ENCODE measurements around the gene PIGZ. TPM values are rescaled to one million over a fixed set of nuclear protein-coding genes. Genes with fewer than 3 reads are reported as not detected.

PIGZ gene
- total RNA-seq, 4 donors from 2014 or later, result 2.3 to 8.0 (median 4.4) TPM

DNA sequence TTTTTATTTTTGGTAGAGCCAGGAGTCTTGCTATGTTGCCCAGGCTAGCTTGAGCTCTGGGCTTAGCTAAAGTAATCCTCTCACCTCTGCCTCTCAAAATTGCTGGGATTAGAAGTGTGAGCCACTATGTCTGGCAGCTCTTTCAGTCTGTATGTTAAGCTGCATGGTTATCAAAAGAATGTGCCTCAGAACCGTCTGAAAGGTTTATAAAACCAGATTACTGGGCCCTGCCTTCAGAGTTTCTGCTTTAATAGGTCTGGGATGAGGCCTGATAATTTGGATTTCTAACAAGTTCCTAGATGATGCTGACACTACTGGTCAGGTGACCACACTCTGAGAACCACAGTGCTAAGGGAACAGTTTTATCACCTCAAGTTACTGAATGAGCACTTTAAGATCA is 66.3 kb downstream of the PIGZ start:
- H3K4me3 ChIP-seq (ENCODE audit: low read depth, poor library complexity, severe bottlenecking), result no peak overlapping the region
- TF ChIP-seq POLR2A (IDR thresholded peaks at IDR 0.05), result no peak
- TF ChIP-seq, protein P1, sequence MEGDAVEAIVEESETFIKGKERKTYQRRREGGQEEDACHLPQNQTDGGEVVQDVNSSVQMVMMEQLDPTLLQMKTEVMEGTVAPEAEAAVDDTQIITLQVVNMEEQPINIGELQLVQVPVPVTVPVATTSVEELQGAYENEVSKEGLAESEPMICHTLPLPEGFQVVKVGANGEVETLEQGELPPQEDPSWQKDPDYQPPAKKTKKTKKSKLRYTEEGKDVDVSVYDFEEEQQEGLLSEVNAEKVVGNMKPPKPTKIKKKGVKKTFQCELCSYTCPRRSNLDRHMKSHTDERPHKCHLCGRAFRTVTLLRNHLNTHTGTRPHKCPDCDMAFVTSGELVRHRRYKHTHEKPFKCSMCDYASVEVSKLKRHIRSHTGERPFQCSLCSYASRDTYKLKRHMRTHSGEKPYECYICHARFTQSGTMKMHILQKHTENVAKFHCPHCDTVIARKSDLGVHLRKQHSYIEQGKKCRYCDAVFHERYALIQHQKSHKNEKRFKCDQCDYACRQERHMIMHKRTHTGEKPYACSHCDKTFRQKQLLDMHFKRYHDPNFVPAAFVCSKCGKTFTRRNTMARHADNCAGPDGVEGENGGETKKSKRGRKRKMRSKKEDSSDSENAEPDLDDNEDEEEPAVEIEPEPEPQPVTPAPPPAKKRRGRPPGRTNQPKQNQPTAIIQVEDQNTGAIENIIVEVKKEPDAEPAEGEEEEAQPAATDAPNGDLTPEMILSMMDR (IDR thresholded peaks at IDR 0.05), result no peak
- intact Hi-C loops (cut with DNase I; ENCODE audit: low total_unique reads), result no loop called here
- 80 to 91% methylated on average over 1 of the region's 1 CpG for WGBS, 2 donors
- no peak for DNase-seq (ENCODE audit: low spot score in 2 of 2)

DNA sequence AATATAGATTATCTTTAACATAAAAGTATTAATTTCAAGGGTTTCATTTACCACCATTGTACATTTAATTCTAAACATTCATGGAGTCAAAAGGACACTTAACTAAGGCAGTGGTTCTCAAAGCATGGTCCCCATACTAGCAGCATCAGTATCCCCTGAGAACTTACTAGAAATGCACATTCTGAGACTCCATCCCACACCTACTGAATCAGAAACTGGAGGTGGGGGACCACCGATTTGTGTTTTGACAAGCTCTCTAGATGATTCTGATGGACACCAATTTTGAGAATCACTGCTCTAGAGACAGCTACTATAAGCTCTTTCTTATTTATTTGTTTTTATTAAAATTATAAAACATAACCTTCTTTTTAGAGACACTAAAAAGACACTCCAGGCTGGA is 66.9 kb downstream of the PIGZ start:
- WGBS, 2 donors, result 92 to 95% methylated on average over 1 of the region's 1 CpG
- intact Hi-C loops (cut with DNase I; ENCODE audit: low total_unique reads), result no loop called here
- no peak overlapping the region for H3K4me3 ChIP-seq (ENCODE audit: low read depth, poor library complexity, severe bottlenecking)
- DNase-seq (ENCODE audit: low spot score in 2 of 2), result no peak
- TF ChIP-seq, protein P1 (IDR thresholded peaks at IDR 0.05), result no peak
- TF ChIP-seq POLR2A (IDR thresholded peaks at IDR 0.05), result no peak

Other genes starting within 250 kb of the PIGZ start
- gene PAK2, start 229.0 kb downstream of the PIGZ start, total RNA-seq, result 10 to 100 TPM; 25.3 to 39.0 (median 32.8) TPM
- gene SENP5, start 100.9 kb downstream of the PIGZ start, total RNA-seq, result 10 to 100 TPM; 25.2 to 32.5 (median 28.7) TPM
- 10 to 100 TPM; 18.8 to 32.9 (median 27.0) TPM for gene NCBP2, start 26.3 kb downstream of the PIGZ start, total RNA-seq
- 10 to 100 TPM in 3 of 4 donors, 1 to 10 TPM in 1; 6.4 to 57.2 (median 35.7) TPM for gene MELTF, start 61.0 kb upstream of the PIGZ start, total RNA-seq

All from lower leg skin (tissue), 4 donors.